ENCODE results near the gene PHIP. TPM values are rescaled to one million over a fixed set of nuclear protein-coding genes. Genes with fewer than 3 reads are reported as not detected.

Gene PHIP
- total and polyA plus RNA-seq, 10 of the 15 experiments (the other 5 are each of a cell fraction or from before 2014, with no cell fraction given) = 8.5 to 34.6 (median 17.9) TPM

DNA sequence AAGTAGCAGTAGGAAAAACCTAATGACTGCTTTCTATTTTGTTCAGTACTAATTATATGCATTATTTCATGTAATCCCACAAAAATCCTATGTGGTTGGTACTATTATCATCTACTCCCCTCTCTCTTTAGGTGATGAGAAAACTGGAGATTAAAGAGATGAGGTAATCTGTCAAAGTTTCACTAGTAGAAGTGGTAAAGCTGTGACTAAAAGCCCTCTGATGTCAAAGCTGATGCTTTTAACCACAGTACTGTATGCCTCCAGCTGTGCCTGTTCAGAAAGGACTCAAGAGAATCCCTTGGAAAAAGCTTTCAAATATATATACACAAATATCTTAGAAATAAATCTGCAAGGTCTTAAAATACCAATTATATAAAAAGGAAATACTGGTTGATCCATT is 38.0 kb downstream of the PHIP start (continued):
- TF ChIP-seq HDGF (IDR thresholded peaks at IDR 0.05) (no peak), NR2C2 (IDR thresholded peaks at IDR 0.05; ENCODE audit: borderline replicate concordance, control insufficient read depth, insufficient read length, low read depth) (no peak), ZNF217 (IDR thresholded peaks at IDR 0.05) (no peak), ZZZ3 (IDR thresholded peaks at IDR 0.05; ENCODE audit: control insufficient read depth, insufficient read length, low read depth) (no peak), HDAC2 (IDR thresholded peaks at IDR 0.05) (no peak), FOS (IDR thresholded peaks at IDR 0.05; ENCODE audit: borderline replicate concordance, extremely low read depth, insufficient read length) (no peak), KAT2A (conservative IDR thresholded peaks at IDR 0.05; ENCODE audit: control insufficient read depth, low read depth, low read length) (no peak), ETV6 (conservative IDR thresholded peaks at IDR 0.05 in 1 of 2, IDR thresholded peaks at IDR 0.05 in 1 of 2; ENCODE audit: borderline replicate concordance in 1 of 2, low read depth in 1 of 2) (0 out of 4 replicates have a peak, but pooled peaks of 1 of the 2 experiments have one; percentile 21), DPF2 (IDR thresholded peaks at IDR 0.05) (no peak), EP300 (IDR thresholded peaks at IDR 0.05; ENCODE audit: borderline replicate concordance in 1 of 2, control insufficient read depth in 1 of 2, low read depth in 2 of 2, low read length in 2 of 2) (peak in 1 of 2 experiments; percentile 20; a peak in 1 of 4 replicates), BHLHE40 (IDR thresholded peaks at IDR 0.05; ENCODE audit: borderline replicate concordance in 1 of 2, low read depth in 2 of 2, low read length in 1 of 2) (no peak), MXI1 (IDR thresholded peaks at IDR 0.05; ENCODE audit: low read depth, low read length) (no peak), NFYB (IDR thresholded peaks at IDR 0.05; ENCODE audit: insufficient read depth, low read depth, low read length) (no peak), CBX5 (IDR thresholded peaks at IDR 0.05; ENCODE audit: low read depth) (no peak), SMARCA5 (IDR thresholded peaks at IDR 0.05) (no peak), NFIC (IDR thresholded peaks at IDR 0.05; ENCODE audit: low read depth, low read length) (peak; percentile 84; the same call in 1 of the 2 replicates)
- TF ChIP-seq, protein P1, sequence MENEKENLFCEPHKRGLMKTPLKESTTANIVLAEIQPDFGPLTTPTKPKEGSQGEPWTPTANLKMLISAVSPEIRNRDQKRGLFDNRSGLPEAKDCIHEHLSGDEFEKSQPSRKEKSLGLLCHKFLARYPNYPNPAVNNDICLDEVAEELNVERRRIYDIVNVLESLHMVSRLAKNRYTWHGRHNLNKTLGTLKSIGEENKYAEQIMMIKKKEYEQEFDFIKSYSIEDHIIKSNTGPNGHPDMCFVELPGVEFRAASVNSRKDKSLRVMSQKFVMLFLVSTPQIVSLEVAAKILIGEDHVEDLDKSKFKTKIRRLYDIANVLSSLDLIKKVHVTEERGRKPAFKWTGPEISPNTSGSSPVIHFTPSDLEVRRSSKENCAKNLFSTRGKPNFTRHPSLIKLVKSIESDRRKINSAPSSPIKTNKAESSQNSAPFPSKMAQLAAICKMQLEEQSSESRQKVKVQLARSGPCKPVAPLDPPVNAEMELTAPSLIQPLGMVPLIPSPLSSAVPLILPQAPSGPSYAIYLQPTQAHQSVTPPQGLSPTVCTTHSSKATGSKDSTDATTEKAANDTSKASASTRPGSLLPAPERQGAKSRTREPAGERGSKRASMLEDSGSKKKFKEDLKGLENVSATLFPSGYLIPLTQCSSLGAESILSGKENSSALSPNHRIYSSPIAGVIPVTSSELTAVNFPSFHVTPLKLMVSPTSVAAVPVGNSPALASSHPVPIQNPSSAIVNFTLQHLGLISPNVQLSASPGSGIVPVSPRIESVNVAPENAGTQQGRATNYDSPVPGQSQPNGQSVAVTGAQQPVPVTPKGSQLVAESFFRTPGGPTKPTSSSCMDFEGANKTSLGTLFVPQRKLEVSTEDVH (IDR thresholded peaks at IDR 0.05; ENCODE audit: low read depth, partially characterized antibody) = no peak
- TF ChIP-seq, protein P2, sequence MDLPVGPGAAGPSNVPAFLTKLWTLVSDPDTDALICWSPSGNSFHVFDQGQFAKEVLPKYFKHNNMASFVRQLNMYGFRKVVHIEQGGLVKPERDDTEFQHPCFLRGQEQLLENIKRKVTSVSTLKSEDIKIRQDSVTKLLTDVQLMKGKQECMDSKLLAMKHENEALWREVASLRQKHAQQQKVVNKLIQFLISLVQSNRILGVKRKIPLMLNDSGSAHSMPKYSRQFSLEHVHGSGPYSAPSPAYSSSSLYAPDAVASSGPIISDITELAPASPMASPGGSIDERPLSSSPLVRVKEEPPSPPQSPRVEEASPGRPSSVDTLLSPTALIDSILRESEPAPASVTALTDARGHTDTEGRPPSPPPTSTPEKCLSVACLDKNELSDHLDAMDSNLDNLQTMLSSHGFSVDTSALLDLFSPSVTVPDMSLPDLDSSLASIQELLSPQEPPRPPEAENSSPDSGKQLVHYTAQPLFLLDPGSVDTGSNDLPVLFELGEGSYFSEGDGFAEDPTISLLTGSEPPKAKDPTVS (IDR thresholded peaks at IDR 0.05; ENCODE audit: low read depth, low read length) = no peak
- TF ChIP-seq, protein P3, sequence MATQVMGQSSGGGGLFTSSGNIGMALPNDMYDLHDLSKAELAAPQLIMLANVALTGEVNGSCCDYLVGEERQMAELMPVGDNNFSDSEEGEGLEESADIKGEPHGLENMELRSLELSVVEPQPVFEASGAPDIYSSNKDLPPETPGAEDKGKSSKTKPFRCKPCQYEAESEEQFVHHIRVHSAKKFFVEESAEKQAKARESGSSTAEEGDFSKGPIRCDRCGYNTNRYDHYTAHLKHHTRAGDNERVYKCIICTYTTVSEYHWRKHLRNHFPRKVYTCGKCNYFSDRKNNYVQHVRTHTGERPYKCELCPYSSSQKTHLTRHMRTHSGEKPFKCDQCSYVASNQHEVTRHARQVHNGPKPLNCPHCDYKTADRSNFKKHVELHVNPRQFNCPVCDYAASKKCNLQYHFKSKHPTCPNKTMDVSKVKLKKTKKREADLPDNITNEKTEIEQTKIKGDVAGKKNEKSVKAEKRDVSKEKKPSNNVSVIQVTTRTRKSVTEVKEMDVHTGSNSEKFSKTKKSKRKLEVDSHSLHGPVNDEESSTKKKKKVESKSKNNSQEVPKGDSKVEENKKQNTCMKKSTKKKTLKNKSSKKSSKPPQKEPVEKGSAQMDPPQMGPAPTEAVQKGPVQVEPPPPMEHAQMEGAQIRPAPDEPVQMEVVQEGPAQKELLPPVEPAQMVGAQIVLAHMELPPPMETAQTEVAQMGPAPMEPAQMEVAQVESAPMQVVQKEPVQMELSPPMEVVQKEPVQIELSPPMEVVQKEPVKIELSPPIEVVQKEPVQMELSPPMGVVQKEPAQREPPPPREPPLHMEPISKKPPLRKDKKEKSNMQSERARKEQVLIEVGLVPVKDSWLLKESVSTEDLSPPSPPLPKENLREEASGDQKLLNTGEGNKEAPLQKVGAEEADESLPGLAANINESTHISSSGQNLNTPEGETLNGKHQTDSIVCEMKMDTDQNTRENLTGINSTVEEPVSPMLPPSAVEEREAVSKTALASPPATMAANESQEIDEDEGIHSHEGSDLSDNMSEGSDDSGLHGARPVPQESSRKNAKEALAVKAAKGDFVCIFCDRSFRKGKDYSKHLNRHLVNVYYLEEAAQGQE (IDR thresholded peaks at IDR 0.05; ENCODE audit: low read depth, low read length) = no peak
- TF ChIP-seq, protein P4, sequence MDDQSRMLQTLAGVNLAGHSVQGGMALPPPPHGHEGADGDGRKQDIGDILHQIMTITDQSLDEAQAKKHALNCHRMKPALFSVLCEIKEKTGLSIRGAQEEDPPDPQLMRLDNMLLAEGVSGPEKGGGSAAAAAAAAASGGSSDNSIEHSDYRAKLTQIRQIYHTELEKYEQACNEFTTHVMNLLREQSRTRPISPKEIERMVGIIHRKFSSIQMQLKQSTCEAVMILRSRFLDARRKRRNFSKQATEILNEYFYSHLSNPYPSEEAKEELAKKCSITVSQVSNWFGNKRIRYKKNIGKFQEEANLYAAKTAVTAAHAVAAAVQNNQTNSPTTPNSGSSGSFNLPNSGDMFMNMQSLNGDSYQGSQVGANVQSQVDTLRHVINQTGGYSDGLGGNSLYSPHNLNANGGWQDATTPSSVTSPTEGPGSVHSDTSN (IDR thresholded peaks at IDR 0.05; ENCODE audit: insufficient replicate concordance, low read depth, low read length) = no peak

All from GM12878 (cell line).